ENCODE data around the gene YLPM1. TPM values are rescaled to one million over a fixed set of nuclear protein-coding genes. Genes with fewer than 3 reads are reported as not detected.

Gene YLPM1
- total and polyA plus RNA-seq, 10 of the 15 experiments (the other 5 are each of a cell fraction or from before 2014, with no cell fraction given): 11.1 to 48.2 (median 18.0) TPM

- Histone ChIP-seq H3K9ac (ENCODE audit: control insufficient read depth, insufficient read depth, low read length) (no peak overlapping the region), H3K27ac (ENCODE audit: control insufficient read depth, insufficient read depth) (no peak overlapping the region), H3K9me3 (replicated peaks; ENCODE audit: control insufficient read depth, insufficient read depth, low read length) (no peaks in the 10 kb centered on the region), H3K4me3 (no peak overlapping the region), H3K4me1 (ENCODE audit: control insufficient read depth, insufficient read depth, low read length) (no peaks in the 10 kb centered on the region), H3K79me2 (ENCODE audit: control insufficient read depth, insufficient read depth, low read length) (no peaks in the 10 kb centered on the region; the same call in 1 of the 2 replicates), H3K27me3 (replicated peaks in 1 of 2; ENCODE audit: control insufficient read depth in 2 of 2, insufficient read depth in 2 of 2, low read length in 1 of 2) (no peaks in the 10 kb centered on the region), H3K4me2 (ENCODE audit: control insufficient read depth, insufficient read depth) (no peak overlapping the region), H3K36me3 (ENCODE audit: control insufficient read depth in 2 of 2, insufficient read depth in 2 of 2, low read length in 1 of 2) (peaks cover 11 to 24% of the 10 kb centered on the region in 2 experiments), H2AFZ (ENCODE audit: control insufficient read depth, low read depth, low read length) (no peak overlapping the region), H4K20me1 (ENCODE audit: control insufficient read depth, insufficient read depth) (no peaks in the 10 kb centered on the region)
- POLR2A ChIA-PET: no interaction called here
- TF ChIP-seq E2F4 (IDR thresholded peaks at IDR 0.05; ENCODE audit: low read depth, low read length) (no peak), CBX5 (IDR thresholded peaks at IDR 0.05; ENCODE audit: low read depth) (no peak), ZNF217 (IDR thresholded peaks at IDR 0.05) (no peak), IKZF2 (IDR thresholded peaks at IDR 0.05) (no peak), CHD4 (IDR thresholded peaks at IDR 0.05) (no peak), CBFB (IDR thresholded peaks at IDR 0.05; ENCODE audit: low read depth) (no peak), ELK1 (IDR thresholded peaks at IDR 0.05; ENCODE audit: low read depth, low read length) (no peak), ZBED1 (IDR thresholded peaks at IDR 0.05; ENCODE audit: borderline replicate concordance) (no peak), EZH2 (IDR thresholded peaks at IDR 0.05; ENCODE audit: borderline replicate concordance, control insufficient read depth, low read depth, low read length) (no peak), SPI1 (IDR thresholded peaks at IDR 0.05; ENCODE audit: borderline replicate concordance, insufficient read depth, low read depth, low read length) (no peak), RBBP5 (conservative IDR thresholded peaks at IDR 0.05) (no peak), HDAC6 (IDR thresholded peaks at IDR 0.05; ENCODE audit: unreplicated experiment) (no peak), CUX1 (IDR thresholded peaks at IDR 0.05; ENCODE audit: insufficient replicate concordance, low read depth, low read length) (no peak)
- ATAC-seq (no peak), DNase-seq (ENCODE audit: low read depth, low spot score) (no peak), FAIRE-seq (no peak)
- in situ Hi-C loops (cut with MboI): no loop called here
- intact Hi-C loops (cut with micrococcal nuclease; ENCODE audit: unreplicated experiment): no loop called here
- BruUV-seq (replicated peaks): no TSS peak
- CTCF ChIA-PET: interaction anchor here (0.6 to 1.3 kb wide), 2 partner anchors 62 to 191 kb away, joined by 3 to 4 read pairs; no protein-coding TSS in a partner anchor
- RAD21 ChIA-PET (ENCODE audit: unreplicated experiment): no interaction called here
- SMC1A ChIA-PET (ENCODE audit: uncharacterized antibody, unreplicated experiment): interaction anchor here (1.2 to 1.3 kb wide), 2 partner anchors 12 to 105 kb away, joined by 3 to 4 read pairs; no protein-coding TSS in a partner anchor
Observed at GRCh38 chr14:74799765-74800164, 36.6 kb downstream of the YLPM1 start.
